Smooth muscle cell (in vitro differentiated cells): ENCODE measurements around the gene ADGRE3. TPM values are rescaled to one million over a fixed set of nuclear protein-coding genes. Genes with fewer than 3 reads are reported as not detected.

Source experiments
- DNase-seq: peaks from one replicate; lab custom pipeline; 2025; ENCODE audit not compliant: unreplicated experiment; lab: John Stamatoyannopoulos, UW
- H2AFZ ChIP-seq: fragments of 200-600 bp; sonication (generic); 2 replicates; pipeline ENCODE4 v1.6.0; 2016; ENCODE audit warnings: antibody characterized with exemption, low read depth, mild to moderate bottlenecking
- H3F3A ChIP-seq: fragments of 200-600 bp; sonication (generic); 2 replicates; pipeline ENCODE4 v1.6.0; 2017; ENCODE audit warnings: antibody characterized with exemption, low read depth
- H3K27ac ChIP-seq: fragments of 200-600 bp; sonication (generic); 2 replicates; pipeline ENCODE4 v1.5.1; 2016; ENCODE audit warnings: low read depth, mild to moderate bottlenecking
- H3K27me3 ChIP-seq: fragments of 200-600 bp; sonication (generic); 2 replicates; pipeline ENCODE4 v1.6.1; 2016; ENCODE audit warnings: low read depth, mild to moderate bottlenecking
- H3K36me3 ChIP-seq: fragments of 200-600 bp; sonication (generic); 2 replicates; pipeline ENCODE4 v1.5.1; 2016; ENCODE audit warnings: low read depth
- H3K4me1 ChIP-seq: fragments of 200-600 bp; sonication (generic); 2 replicates; pipeline ENCODE4 v1.5.1; 2016; ENCODE audit warnings: low read depth
- H3K4me2 ChIP-seq: fragments of 200-600 bp; sonication (generic); 2 replicates; pipeline ENCODE4 v1.6.0; 2016; ENCODE audit warnings: mild to moderate bottlenecking
- H3K4me3 ChIP-seq: fragments of 200-600 bp; sonication (generic); 2 replicates; pipeline ENCODE4 v1.5.1; 2016; ENCODE audit warnings: mild to moderate bottlenecking
- H3K79me2 ChIP-seq: fragments of 200-600 bp; sonication (generic); 2 replicates; pipeline ENCODE4 v1.6.0; 2016; ENCODE audit warnings: low read depth, mild to moderate bottlenecking
- H3K9ac ChIP-seq: fragments of 200-600 bp; sonication (generic); 2 replicates; pipeline ENCODE4 v1.6.0; 2016; ENCODE audit warnings: low read depth
- H3K9me3 ChIP-seq: fragments of 200-600 bp; sonication (generic); replicated peaks from 2 replicates; pipeline ENCODE4 v1.5.1; 2016; ENCODE audit warnings: low read depth
- H4K20me1 ChIP-seq: fragments of 200-600 bp; sonication (generic); 2 replicates; pipeline ENCODE4 v1.6.0; 2016; ENCODE audit warnings: low read depth
- WGBS: methylation state at CpG from one replicate; pipeline ENCODE4 v1.1.7; 2016; ENCODE audit warnings: low lambda C conversion rate; 5-methylcytosine and 5-hydroxymethylcytosine counted together
- polyA plus RNA-seq: library from polyadenylated mRNA; unstranded; fragments of >200 nt; fragmentation: Nextera tagmentation; extraction: Ambion mirVana; gene quantifications from 2 replicates; pipeline ENCODE4 v1.2.1, GENCODE V29; 2016
- total RNA-seq: library from RNA; depleted of rRNA; stranded (reverse); fragments of >200 nt; gene quantifications from 2 replicates; pipeline ENCODE4 v1.2.3, GENCODE V29; 2014
- TF ChIP-seq, protein P1 (sequence below): fragments of 200-600 bp; sonication (generic); IDR thresholded peaks from 2 replicates; pipeline ENCODE4 v1.5.1; 2017; ENCODE audit warnings: borderline replicate concordance, mild to moderate bottlenecking, antibody characterized with exemption; ENCODE audit not compliant: insufficient read depth, poor library complexity, severe bottlenecking

Gene ADGRE3
- total and polyA plus RNA-seq, 2 experiments from 2014 or later, result not detected

DNA sequence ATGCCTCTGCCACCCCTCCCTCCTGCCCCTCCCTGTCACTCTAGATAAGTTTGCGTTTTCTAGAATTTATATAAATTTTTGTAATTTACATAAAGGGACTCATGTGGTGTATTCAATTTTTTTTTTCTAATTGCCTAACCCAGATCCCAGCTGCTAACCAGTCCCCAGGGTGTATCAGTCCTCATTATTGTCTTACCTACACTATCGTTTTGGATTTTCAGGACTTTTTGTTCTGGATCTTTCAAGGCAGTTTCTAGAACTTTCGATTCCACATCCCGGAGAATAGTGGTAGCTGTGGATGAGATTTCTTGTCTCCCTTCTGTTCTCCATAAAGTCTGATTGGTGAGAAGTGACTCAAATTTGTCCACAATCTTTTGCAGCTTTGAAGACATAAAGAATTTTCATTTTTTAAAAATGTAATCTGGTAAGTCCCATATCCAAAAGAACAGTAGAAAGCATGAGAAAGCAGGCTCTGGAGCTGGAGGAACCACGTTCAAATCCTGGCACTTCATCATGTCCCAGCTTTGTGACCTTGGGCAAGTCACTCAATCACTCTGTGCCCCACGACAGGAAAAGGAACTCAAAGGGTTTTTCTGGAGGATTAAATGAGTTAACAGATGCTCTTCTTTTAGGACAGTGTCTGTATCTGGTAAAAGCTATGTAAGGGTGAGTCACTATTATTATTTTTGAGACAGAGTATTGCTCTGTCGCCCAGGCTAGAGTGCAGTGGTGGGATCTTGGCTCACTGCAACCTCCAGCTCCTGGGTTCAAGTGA is 19.7 kb downstream of the ADGRE3 start:
- no peaks in the 10 kb centered on the region for H3K27me3 ChIP-seq
- 60% methylated on average over 7 of the region's 7 CpGs for WGBS
- H3K79me2 ChIP-seq, result no peaks in the 10 kb centered on the region
- H3K9ac ChIP-seq, result no peak overlapping the region
- H3K27ac ChIP-seq, result no peak overlapping the region
- H4K20me1 ChIP-seq, result no peaks in the 10 kb centered on the region
- no peak overlapping the region for H3K4me3 ChIP-seq
- H2AFZ ChIP-seq, result no peak overlapping the region
- H3F3A ChIP-seq, result no peaks in the 10 kb centered on the region
- TF ChIP-seq, protein P1, sequence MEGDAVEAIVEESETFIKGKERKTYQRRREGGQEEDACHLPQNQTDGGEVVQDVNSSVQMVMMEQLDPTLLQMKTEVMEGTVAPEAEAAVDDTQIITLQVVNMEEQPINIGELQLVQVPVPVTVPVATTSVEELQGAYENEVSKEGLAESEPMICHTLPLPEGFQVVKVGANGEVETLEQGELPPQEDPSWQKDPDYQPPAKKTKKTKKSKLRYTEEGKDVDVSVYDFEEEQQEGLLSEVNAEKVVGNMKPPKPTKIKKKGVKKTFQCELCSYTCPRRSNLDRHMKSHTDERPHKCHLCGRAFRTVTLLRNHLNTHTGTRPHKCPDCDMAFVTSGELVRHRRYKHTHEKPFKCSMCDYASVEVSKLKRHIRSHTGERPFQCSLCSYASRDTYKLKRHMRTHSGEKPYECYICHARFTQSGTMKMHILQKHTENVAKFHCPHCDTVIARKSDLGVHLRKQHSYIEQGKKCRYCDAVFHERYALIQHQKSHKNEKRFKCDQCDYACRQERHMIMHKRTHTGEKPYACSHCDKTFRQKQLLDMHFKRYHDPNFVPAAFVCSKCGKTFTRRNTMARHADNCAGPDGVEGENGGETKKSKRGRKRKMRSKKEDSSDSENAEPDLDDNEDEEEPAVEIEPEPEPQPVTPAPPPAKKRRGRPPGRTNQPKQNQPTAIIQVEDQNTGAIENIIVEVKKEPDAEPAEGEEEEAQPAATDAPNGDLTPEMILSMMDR, result no peak
- no peaks in the 10 kb centered on the region for H3K9me3 ChIP-seq
- no peaks in the 10 kb centered on the region for H3K4me1 ChIP-seq
- H3K4me2 ChIP-seq, result no peak overlapping the region
- no peaks in the 10 kb centered on the region for H3K36me3 ChIP-seq
- no peak for DNase-seq

DNA sequence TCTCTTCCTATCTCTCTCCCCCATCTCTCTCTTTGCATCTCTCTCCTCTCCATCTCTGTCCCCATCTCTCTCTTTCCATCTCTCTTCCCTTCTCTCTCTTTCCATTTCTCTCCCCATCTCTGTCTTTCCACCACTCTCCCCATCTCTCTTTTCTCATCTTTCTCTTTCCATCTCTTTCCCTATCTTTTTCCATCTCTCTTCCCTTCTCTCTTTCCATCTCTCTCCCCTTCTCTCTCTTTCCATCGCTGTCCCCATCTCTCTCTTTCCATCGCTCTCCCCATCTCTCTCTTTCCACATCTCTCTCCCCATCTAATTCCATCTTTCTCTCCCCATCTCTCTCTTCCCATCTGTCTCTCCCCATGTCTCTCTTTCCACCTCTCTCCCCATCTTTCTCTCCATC is 24.5 kb downstream of the ADGRE3 start:
- Histone ChIP-seq H3K27me3 (no peaks in the 10 kb centered on the region), H3K9ac (no peak overlapping the region), H3K9me3 (no peaks in the 10 kb centered on the region), H4K20me1 (no peaks in the 10 kb centered on the region), H3K4me1 (no peaks in the 10 kb centered on the region), H3K4me3 (no peak overlapping the region), H3K4me2 (no peak overlapping the region), H3F3A (no peaks in the 10 kb centered on the region), H3K27ac (no peak overlapping the region), H2AFZ (no peak overlapping the region), H3K79me2 (no peaks in the 10 kb centered on the region), H3K36me3 (no peaks in the 10 kb centered on the region)
- TF ChIP-seq, protein P1, result no peak
- WGBS, result 74% methylated on average over 2 of the region's 2 CpGs
- DNase-seq, result no peak

DNA sequence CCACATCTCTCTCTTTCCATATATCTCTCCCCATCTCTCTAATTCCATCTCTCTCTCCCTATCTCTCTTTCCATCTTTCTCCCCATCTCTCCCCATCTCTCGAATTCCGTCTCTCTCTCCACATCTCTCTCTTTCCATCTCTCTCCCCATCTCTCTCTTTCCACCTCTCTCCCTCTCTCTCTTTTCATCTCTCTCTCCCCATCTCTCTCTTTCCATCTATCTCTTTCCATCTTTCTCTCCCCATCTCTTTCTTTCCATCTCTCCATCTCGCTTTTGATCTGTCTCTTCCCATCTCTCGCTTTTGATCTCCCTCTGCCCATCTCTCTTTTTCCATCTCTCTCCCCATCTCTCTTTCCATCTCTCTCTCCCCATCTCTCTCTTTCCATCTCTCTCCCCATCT is 25.6 kb downstream of the ADGRE3 start:
- Histone ChIP-seq H3K4me2 (no peak overlapping the region), H3K9me3 (no peaks in the 10 kb centered on the region), H3K9ac (no peak overlapping the region), H2AFZ (no peak overlapping the region), H4K20me1 (no peaks in the 10 kb centered on the region), H3F3A (no peaks in the 10 kb centered on the region), H3K27me3 (no peaks in the 10 kb centered on the region), H3K4me3 (no peak overlapping the region), H3K79me2 (no peaks in the 10 kb centered on the region), H3K36me3 (no peaks in the 10 kb centered on the region), H3K4me1 (no peaks in the 10 kb centered on the region), H3K27ac (no peak overlapping the region)
- DNase-seq, result no peak
- TF ChIP-seq, protein P1, result no peak
- 61% methylated on average over 4 of the region's 4 CpGs for WGBS

DNA sequence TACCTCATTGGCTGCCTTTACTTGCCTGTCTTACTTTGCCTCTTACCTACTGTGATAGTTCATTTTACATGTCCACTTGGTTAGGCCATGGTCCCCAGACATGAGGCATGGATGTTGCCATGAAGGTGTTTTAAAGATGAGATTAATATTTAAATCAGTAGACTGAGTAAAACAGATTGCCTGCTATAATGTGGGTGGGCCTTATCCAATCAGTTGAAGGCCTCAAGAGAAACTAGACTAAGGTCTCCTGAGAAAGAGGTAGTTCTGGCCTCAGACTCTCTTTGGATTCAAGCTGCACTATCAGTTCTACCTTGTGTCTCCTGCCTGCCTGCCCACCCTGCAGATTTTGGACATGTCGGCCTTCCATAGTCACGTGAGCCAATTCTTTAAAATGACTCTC is 26.1 kb downstream of the ADGRE3 start:
- TF ChIP-seq, protein P1, result no peak
- Histone ChIP-seq H3K9me3 (no peaks in the 10 kb centered on the region), H3F3A (no peaks in the 10 kb centered on the region), H3K36me3 (no peaks in the 10 kb centered on the region), H2AFZ (no peak overlapping the region), H3K4me1 (no peaks in the 10 kb centered on the region), H3K27me3 (no peaks in the 10 kb centered on the region), H3K27ac (no peak overlapping the region), H3K4me2 (no peak overlapping the region), H4K20me1 (no peaks in the 10 kb centered on the region), H3K79me2 (no peaks in the 10 kb centered on the region), H3K9ac (no peak overlapping the region), H3K4me3 (no peak overlapping the region)
- WGBS, result 78% methylated on average over 2 of the region's 2 CpGs
- DNase-seq, result no peak
